Neural progenitor cell (in vitro differentiated cells): ENCODE measurements around the gene R3HDM2.

Experiments used
- EZH2phosphoT487 ChIP-seq: fragments of 200-600 bp; sonication (generic); IDR thresholded peaks from 2 replicates; pipeline ENCODE4 v1.6.1; 2017; ENCODE audit warnings: antibody characterized with exemption
- TF ChIP-seq, protein P1 (sequence below): fragments of 200-600 bp; sonication (generic); IDR thresholded peaks from 2 replicates; pipeline ENCODE4 v1.5.1; 2017; ENCODE audit warnings: antibody characterized with exemption, mild to moderate bottlenecking

DNA sequence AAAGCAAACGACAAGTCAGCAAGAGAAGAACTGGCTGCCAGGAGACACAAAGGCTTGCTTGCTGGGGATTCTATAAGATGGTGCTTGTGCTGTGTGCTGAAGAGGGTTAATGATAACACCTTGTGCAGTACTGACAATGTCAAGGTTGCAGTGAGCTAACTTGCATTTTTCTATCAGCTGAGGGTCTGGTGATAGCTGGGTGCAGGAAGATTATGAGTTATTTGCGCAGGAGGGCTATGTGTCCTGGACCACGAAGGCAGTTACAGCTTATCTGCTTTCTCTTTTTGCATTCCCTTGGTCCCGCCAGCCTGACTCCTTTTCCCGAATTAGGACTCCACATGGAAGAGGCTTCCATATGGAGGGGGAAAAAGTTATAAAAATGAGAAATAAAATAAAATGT is 42.4 kb downstream of the R3HDM2 start:
- TF ChIP-seq, protein P1, sequence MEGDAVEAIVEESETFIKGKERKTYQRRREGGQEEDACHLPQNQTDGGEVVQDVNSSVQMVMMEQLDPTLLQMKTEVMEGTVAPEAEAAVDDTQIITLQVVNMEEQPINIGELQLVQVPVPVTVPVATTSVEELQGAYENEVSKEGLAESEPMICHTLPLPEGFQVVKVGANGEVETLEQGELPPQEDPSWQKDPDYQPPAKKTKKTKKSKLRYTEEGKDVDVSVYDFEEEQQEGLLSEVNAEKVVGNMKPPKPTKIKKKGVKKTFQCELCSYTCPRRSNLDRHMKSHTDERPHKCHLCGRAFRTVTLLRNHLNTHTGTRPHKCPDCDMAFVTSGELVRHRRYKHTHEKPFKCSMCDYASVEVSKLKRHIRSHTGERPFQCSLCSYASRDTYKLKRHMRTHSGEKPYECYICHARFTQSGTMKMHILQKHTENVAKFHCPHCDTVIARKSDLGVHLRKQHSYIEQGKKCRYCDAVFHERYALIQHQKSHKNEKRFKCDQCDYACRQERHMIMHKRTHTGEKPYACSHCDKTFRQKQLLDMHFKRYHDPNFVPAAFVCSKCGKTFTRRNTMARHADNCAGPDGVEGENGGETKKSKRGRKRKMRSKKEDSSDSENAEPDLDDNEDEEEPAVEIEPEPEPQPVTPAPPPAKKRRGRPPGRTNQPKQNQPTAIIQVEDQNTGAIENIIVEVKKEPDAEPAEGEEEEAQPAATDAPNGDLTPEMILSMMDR, result no peak
- TF ChIP-seq EZH2phosphoT487, result no peak
